ENCODE results near the gene FAM117B. TPM values are rescaled to one million over a fixed set of nuclear protein-coding genes. Genes with fewer than 3 reads are reported as not detected.
"Not testable (repeated sequence)": the region's sequence is repeated elsewhere in the genome, so short reads cannot be mapped to it uniquely, and the experiment has no call there.

FAM117B gene
- total RNA-seq, 4 donors from 2014 or later: 9.2 to 17.5 (median 12.5) TPM

- Histone ChIP-seq H3K9me3 (peaks cover 0 to 8% (median 0%) of the 10 kb centered on the region in 4 donors), H3K36me3 (no peaks in the 10 kb centered on the region), H3K27me3 (no peaks in the 10 kb centered on the region), H3K4me3 (no peak overlapping the region), H3K4me1 (no peaks in the 10 kb centered on the region), H3K27ac (no peak overlapping the region)
- no peak for TF ChIP-seq EP300 (IDR thresholded peaks at IDR 0.05)
- TF ChIP-seq, protein P1, sequence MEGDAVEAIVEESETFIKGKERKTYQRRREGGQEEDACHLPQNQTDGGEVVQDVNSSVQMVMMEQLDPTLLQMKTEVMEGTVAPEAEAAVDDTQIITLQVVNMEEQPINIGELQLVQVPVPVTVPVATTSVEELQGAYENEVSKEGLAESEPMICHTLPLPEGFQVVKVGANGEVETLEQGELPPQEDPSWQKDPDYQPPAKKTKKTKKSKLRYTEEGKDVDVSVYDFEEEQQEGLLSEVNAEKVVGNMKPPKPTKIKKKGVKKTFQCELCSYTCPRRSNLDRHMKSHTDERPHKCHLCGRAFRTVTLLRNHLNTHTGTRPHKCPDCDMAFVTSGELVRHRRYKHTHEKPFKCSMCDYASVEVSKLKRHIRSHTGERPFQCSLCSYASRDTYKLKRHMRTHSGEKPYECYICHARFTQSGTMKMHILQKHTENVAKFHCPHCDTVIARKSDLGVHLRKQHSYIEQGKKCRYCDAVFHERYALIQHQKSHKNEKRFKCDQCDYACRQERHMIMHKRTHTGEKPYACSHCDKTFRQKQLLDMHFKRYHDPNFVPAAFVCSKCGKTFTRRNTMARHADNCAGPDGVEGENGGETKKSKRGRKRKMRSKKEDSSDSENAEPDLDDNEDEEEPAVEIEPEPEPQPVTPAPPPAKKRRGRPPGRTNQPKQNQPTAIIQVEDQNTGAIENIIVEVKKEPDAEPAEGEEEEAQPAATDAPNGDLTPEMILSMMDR (IDR thresholded peaks at IDR 0.05): no peak
- TF ChIP-seq POLR2A (IDR thresholded peaks at IDR 0.05): no peak
- no peak for DNase-seq (ENCODE audit: low spot score in 2 of 2)
These were observed 69.5 kb downstream of the FAM117B start for GRCh38 chr2:202704248-202704647.

DNA sequence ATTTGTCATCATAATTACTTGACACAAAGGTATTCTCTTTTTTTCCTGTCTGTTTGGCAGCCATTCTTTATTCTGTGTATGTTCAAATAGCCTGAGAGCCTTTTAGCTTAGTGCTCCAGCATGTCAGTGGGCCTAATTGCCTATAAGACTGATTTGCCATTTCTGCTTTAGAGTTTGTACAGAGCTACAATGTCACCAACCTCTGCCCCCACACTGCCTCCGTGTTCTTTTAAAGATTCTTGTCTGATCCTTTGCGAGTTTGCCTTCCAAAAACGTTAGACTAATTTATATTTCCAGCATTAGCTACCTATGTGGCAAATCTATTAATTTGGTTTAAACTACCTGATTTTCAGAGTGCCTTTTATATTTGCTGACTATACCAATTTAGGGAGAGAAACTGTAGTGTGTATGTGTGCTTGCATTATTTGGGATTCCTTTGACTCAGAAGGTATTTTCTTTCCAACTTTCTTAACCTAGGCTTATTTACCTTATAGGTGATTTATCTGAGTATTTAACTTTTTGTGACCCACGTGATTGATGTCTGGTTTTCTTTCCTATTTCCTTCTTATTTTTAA is 70.8 kb downstream of the FAM117B start:
- no peak for DNase-seq (ENCODE audit: low spot score in 2 of 2)
- Histone ChIP-seq H3K27ac (no peak overlapping the region), H3K36me3 (no peaks in the 10 kb centered on the region), H3K9me3 (peaks cover 0 to 8% (median 0%) of the 10 kb centered on the region in 4 donors), H3K4me3 (no peak overlapping the region), H3K4me1 (no peaks in the 10 kb centered on the region), H3K27me3 (no peaks in the 10 kb centered on the region)
- 54 to 60% methylated on average over 4 of the region's 4 CpGs for whole genome bisulfite sequencing, 2 donors
- TF ChIP-seq EP300 (IDR thresholded peaks at IDR 0.05): no peak
- no peak for TF ChIP-seq POLR2A (IDR thresholded peaks at IDR 0.05)
- TF ChIP-seq, protein P1 (IDR thresholded peaks at IDR 0.05): no peak

- H3K27ac ChIP-seq; H3K4me3 ChIP-seq; DNase-seq (ENCODE audit: low spot score in 2 of 2); H3K27me3 ChIP-seq; H3K4me1 ChIP-seq; H3K36me3 ChIP-seq: not testable (repeated sequence)
- WGBS, 2 donors: 97 to 98% methylated on average over 17 to 27 of the region's 64 CpGs
- peaks cover 0 to 49% (median 17%) of the 10 kb centered on the region in 4 donors for H3K9me3 ChIP-seq
These were observed 80.5 kb downstream of the FAM117B start for GRCh38 chr2:202714971-202715935.

GRCh38 chr2:202716114-202716718 is 81.4 kb downstream of the FAM117B start:
- Histone ChIP-seq H3K4me1 (no peaks in the 10 kb centered on the region), H3K27me3 (no peaks in the 10 kb centered on the region), H3K27ac (no peak overlapping the region), H3K9me3 (peaks cover 0 to 49% (median 17%) of the 10 kb centered on the region in 4 donors), H3K36me3 (no peaks in the 10 kb centered on the region), H3K4me3 (no peak overlapping the region)
- no peak for TF ChIP-seq EP300 (IDR thresholded peaks at IDR 0.05)
- 96 to 97% methylated on average over 5 of the region's 5 CpGs for WGBS, 2 donors
- DNase-seq (ENCODE audit: low spot score in 2 of 2): no peak

DNA sequence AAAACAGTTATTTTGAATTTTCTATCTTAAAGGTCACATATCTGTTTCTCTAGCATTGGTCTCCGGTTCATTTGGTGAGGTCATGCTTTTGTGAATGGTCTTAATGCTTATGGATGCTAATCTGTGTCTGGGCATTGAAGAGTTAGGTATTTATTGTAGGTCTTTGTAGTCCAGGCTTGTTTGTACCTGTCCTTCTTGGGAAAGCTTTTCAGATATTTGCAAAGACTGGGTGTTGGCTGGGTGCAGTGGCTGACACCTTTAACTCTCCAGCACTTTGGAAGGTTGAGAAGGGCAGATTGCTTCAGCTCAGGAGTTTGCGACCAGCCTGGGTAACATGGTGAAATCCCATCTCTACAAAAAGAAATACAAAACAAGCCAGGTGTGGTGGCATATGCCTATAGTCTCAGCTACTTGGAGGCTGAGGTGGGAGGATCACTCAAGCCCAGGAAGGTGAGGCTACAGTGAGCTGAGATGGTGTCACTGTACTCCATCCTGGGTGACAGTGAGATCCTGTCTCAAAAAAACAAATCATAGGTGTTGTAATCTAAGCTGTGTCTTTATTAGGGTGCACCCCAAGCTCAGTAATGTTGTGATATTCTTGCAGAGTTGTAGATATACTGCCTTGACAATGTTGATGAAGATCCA is 82.3 kb downstream of the FAM117B start:
- Histone ChIP-seq H3K4me3 (no peak overlapping the region), H3K27ac (no peak overlapping the region), H3K36me3 (no peaks in the 10 kb centered on the region), H3K9me3 (peaks cover 0 to 41% (median 14%) of the 10 kb centered on the region in 4 donors), H3K4me1 (no peaks in the 10 kb centered on the region), H3K27me3 (no peaks in the 10 kb centered on the region)
- DNase-seq (ENCODE audit: low spot score in 2 of 2): no peak
- 91 to 97% methylated on average over 2 of the region's 2 CpGs for WGBS, 2 donors
- TF ChIP-seq, protein P1 (IDR thresholded peaks at IDR 0.05): no peak
- TF ChIP-seq EP300 (IDR thresholded peaks at IDR 0.05) (no peak), POLR2A (IDR thresholded peaks at IDR 0.05) (no peak)

Measured in tibial nerve (tissue), 4 donors.